Activated CD8-positive, alpha-beta T cell treated with anti-CD3 and anti-CD28 coated beads, Interleukin-2, amount 10 ng/mL, durations not matched to agents 7 days and 5 days (primary cell): ENCODE measurements around the gene SIPA1. TPM values are rescaled to one million over a fixed set of nuclear protein-coding genes. Genes with fewer than 3 reads are reported as not detected.

Source experiments
- ATAC-seq: fragments of 150-1000 bp; cut with Tn5 transposase; one replicate; pipeline ENCODE4 v1.10.0; 2021; ENCODE audit warnings: moderate library complexity
- CTCF ChIA-PET: fragments of 350-600 bp; sonication (Branson Sonifier 250); formaldehyde crosslinking; loops from one replicate; lab custom pipeline; 2021; ENCODE audit warnings: antibody characterized with exemption; lab: Charles Lee
- POLR2A ChIA-PET: fragments of 350-600 bp; sonication (Branson Sonifier 250); formaldehyde crosslinking; loops from one replicate; lab custom pipeline; 2021; ENCODE audit warnings: antibody characterized with exemption; lab: Charles Lee
- DNase-seq: peaks from one replicate; pipeline ENCODE4 v3.0.0-alpha.2; 2020
- H3K27ac Mint-ChIP-seq: one replicate; pipeline ENCODE4 v1.8.0; 2021; ENCODE audit warnings: mild to moderate bottlenecking, mixed read lengths
- H3K27me3 Mint-ChIP-seq: one replicate; pipeline ENCODE4 v1.8.0; 2021; ENCODE audit warnings: low read depth, mixed read lengths
- H3K36me3 Mint-ChIP-seq: one replicate; pipeline ENCODE4 v1.8.0; 2021; ENCODE audit warnings: low read depth, mixed read lengths
- H3K4me1 Mint-ChIP-seq: one replicate; pipeline ENCODE4 v1.8.0; 2021; ENCODE audit warnings: low read depth, mixed read lengths
- H3K4me3 Mint-ChIP-seq: one replicate; pipeline ENCODE4 v1.8.0; 2021; ENCODE audit warnings: mild to moderate bottlenecking, mixed read lengths
- H3K9me3 Mint-ChIP-seq: one replicate; pipeline ENCODE4 v1.8.0; 2022; ENCODE audit warnings: mixed read lengths; ENCODE audit not compliant: insufficient read depth
- total RNA-seq, 2 experiments: library from RNA; stranded (reverse); gene quantifications; one replicate each; pipeline ENCODE4 v1.2.3, GENCODE V29; 2021

Gene SIPA1
- total RNA-seq, result 100 to 1,000 TPM; 245 to 274 TPM

GRCh38 chr11:65637794-65638419 lies at the start of gene SIPA1:
Gene SIPA1 (plus strand): TSS chr11:65638101. CDS start chr11:65640922, 2,821 bp downstream.
- H3K36me3 Mint-ChIP-seq, result peaks cover 66% of the 10 kb centered on the region
- H3K9me3 Mint-ChIP-seq, result no peaks in the 10 kb centered on the region

DNA sequence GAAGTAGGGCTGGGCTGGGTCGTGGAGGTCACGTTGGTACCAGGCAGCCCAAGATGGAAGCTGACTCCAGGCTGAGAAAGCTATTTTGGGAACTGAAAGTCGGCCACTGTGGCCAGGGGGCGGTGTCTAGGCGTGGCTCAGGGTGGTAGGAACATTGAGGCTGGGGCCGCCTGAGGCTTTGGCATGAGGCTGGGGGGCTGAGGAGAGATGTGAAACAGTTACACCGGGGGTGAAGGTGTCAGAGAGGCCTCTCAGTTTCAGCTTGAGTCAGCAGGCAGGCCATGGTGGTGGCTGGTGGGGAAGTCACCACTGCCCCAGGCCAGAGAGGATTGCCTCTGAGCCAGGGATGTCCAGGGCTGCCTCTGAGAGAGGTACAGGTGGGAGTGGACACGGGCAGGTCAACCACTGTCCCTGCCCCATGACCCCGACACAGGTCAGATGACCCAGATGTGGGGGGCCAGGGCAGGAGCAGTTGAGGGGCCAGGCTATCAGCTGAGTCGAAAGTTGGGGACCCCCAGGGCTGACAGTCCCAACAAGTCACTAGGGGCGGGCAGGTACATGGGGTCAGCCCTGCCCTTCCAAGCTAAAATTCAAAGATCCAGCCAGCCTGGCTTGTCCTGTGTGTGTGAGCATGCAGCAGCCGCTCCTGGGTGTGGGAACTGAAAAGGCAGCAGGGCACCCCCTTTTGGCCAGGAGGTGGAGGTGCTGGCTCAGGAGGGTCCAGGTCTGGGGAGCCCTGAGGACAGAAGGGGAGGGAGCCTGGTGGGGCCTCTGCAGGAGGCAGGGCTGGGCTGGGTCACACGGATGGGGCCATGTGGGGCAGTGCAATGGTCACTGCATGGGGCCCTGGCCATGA lies 49.5 kb upstream of the SIPA1 start:
- peak overlapping the region; percentile 94 for H3K27ac Mint-ChIP-seq
- H3K27me3 Mint-ChIP-seq, result no peaks in the 10 kb centered on the region
- peak overlapping the region; percentile 55 for H3K4me3 Mint-ChIP-seq

More at GRCh38 chr11:65637794-65638419, at the start of gene SIPA1:
- POLR2A ChIA-PET, result interaction anchor here (0.6 to 3.5 kb wide), 14 partner anchors 12 to 220 kb away, joined by 3 to 50 read pairs (median 6); partner anchors contain the start of genes CFL1, KAT5, MAP3K11 and PCNX3
- peak within 1 kb of the TSS; percentile 98 for H3K4me3 Mint-ChIP-seq
- peaks cover 67% of the 10 kb centered on the region for H3K4me1 Mint-ChIP-seq
- no peaks in the 10 kb centered on the region for H3K27me3 Mint-ChIP-seq
- DNase-seq (peak; percentile 72), ATAC-seq (peak; percentile 55)
- H3K27ac Mint-ChIP-seq, result peak within 1 kb of the TSS; percentile 98
- CTCF ChIA-PET, result interaction anchor here (0.9 to 3.3 kb wide), 13 partner anchors 12 to 246 kb away, joined by 3 to 25 read pairs (median 5); partner anchors contain the start of genes FAM89B, MAP3K11 and PCNX3

GRCh38 chr11:65589444-65590239 lies 48.3 kb upstream of the SIPA1 start:
- DNase-seq (peak; percentile 56), ATAC-seq (peak; percentile 26)
- ChIA-PET POLR2A (interaction anchor here (0.5 to 1.5 kb wide), 5 partner anchors 17 to 36 kb away, joined by 3 to 6 read pairs (median 3); partner anchors contain the start of genes FAM89B, MAP3K11 and PCNX3), CTCF (interaction anchor here (0.6 to 12.3 kb wide), 11 partner anchors 8 to 228 kb away, joined by 3 to 172 read pairs (median 4); partner anchors contain the start of genes EHBP1L1, FAM89B and ZNRD2)
- Mint-ChIP-seq H3K4me3 (no peak overlapping the region), H3K27me3 (no peaks in the 10 kb centered on the region), H3K27ac (peak overlapping the region; percentile 94), H3K9me3 (no peaks in the 10 kb centered on the region), H3K36me3 (peaks cover 39% of the 10 kb centered on the region), H3K4me1 (peaks cover 42% of the 10 kb centered on the region)

More for the DNA sequence above, 49.5 kb upstream of the SIPA1 start:
- peak; percentile 86 for DNase-seq
- H3K9me3 Mint-ChIP-seq, result no peaks in the 10 kb centered on the region
- peak; percentile 89 for ATAC-seq
- ChIA-PET CTCF (interaction anchor here (0.6 to 12.3 kb wide), 33 partner anchors 9 to 244 kb away, joined by 3 to 172 read pairs (median 4); partner anchors contain the start of genes EHBP1L1, FAM89B, MAP3K11 and PCNX3), POLR2A (interaction anchor here (0.6 to 1.7 kb wide), 12 partner anchors 12 to 164 kb away, joined by 3 to 8 read pairs (median 4); partner anchors contain the start of genes EHBP1L1, FAM89B, MALAT1 and RELA)
- peaks cover 43% of the 10 kb centered on the region for H3K36me3 Mint-ChIP-seq
- H3K4me1 Mint-ChIP-seq, result peaks cover 48% of the 10 kb centered on the region

DNA sequence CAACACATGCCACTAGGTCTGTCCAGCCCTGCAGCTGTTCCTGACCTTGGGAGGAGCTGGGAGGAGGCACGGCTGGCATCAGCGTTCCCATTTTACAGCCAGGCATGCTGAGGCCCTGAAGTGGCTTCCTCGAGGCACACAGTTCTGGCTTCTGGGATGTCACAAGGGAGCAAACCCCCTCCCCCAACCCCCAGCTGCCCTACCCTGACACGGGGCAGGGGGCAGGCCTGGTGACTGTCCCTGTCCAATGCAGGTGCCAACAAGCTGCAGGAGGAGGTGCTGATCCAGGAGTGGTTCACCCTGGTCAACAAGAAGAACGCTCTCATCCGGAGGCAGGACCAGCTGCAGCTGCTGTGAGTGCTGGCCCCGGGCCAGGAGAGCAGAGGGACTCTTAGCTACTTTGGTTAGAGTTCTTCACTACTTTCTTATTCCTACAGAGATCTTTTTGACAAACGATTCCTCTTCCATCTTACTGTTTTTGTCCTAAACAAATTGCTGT lies 47.6 kb upstream of the SIPA1 start:
- no peak for DNase-seq
- no peaks in the 10 kb centered on the region for H3K27me3 Mint-ChIP-seq
- H3K9me3 Mint-ChIP-seq, result no peaks in the 10 kb centered on the region
- CTCF ChIA-PET, result interaction anchor here (0.6 to 12.3 kb wide), 9 partner anchors 9 to 227 kb away, joined by 3 to 172 read pairs (median 5); partner anchors contain the start of genes EHBP1L1, FAM89B and ZNRD2
- no peak for ATAC-seq
- peaks cover 47% of the 10 kb centered on the region for H3K4me1 Mint-ChIP-seq
- peaks cover 39% of the 10 kb centered on the region for H3K36me3 Mint-ChIP-seq
- H3K27ac Mint-ChIP-seq, result peak overlapping the region; percentile 39
- H3K4me3 Mint-ChIP-seq, result no peak overlapping the region
- POLR2A ChIA-PET, result interaction anchor here (0.6 to 1.5 kb wide), 3 partner anchors 18 to 24 kb away, joined by 3 to 6 read pairs (median 3); partner anchors contain the start of genes FAM89B, MAP3K11 and PCNX3

DNA sequence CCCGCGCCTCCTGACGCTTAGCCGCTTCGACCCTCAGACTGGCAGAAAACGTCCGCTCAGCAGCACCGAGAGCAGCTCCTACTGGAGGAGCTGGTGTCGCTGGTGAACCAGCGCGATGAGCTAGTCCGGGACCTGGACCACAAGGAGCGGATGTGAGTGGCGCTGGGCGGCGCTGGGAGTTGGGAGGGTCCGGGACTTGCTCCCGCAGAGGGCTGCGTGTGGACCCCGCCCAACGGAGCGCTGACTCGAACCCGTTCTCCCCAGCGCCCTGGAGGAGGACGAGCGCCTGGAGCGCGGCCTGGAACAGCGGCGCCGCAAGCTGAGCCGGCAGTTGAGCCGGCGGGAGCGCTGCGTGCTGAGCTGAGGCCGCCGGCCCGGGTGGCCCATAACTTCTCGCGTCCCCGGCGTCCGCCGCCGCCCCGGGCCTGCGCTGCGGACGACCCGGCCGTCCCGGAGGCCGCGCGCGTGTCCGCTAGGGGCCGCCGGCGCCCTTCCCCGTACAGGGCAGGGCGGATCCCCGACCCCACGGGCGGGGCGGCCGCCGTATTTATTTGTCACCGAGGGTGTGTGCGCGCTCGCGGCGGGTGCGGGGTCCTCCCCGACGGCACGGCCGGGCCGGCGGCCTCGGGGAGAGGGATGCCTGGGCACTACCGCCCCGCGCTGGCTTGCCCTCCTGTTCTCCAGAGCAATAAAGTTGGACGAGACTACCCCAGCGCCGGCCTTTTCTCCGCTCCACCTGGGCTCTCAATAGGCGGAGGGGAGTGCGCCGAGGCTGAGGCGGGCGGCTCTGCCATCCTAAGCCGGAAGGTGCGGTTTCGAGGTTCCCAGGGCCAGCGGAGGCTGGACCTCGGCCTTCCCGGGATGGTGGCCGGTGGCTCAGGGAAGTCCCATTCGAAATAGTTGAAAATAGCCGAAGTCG lies 45.7 kb upstream of the SIPA1 start:
- Mint-ChIP-seq H3K36me3 (peaks cover 25% of the 10 kb centered on the region), H3K4me3 (no peak overlapping the region), H3K27ac (no peak overlapping the region), H3K9me3 (no peaks in the 10 kb centered on the region), H3K4me1 (peaks cover 34% of the 10 kb centered on the region), H3K27me3 (no peaks in the 10 kb centered on the region)
- DNase-seq (no peak), ATAC-seq (no peak)
- ChIA-PET POLR2A (interaction anchor here (1.2 kb wide), 1 partner anchor 17 kb away, joined by 3 read pairs; the partner anchor contains the start of gene EHBP1L1), CTCF (interaction anchor here (0.8 to 12.3 kb wide), 9 partner anchors 10 to 630 kb away, joined by 3 to 172 read pairs (median 12); partner anchors contain the start of genes EHBP1L1, PCNX3 and ZNRD2)

- CTCF ChIA-PET, result interaction anchor here (0.8 to 12.3 kb wide), 17 partner anchors 11 to 631 kb away, joined by 3 to 172 read pairs (median 9); partner anchors contain the start of genes EHBP1L1, FAM89B, PCNX3 and SCYL1
- Mint-ChIP-seq H3K9me3 (no peaks in the 10 kb centered on the region), H3K27ac (no peak overlapping the region), H3K4me3 (no peak overlapping the region), H3K4me1 (peaks cover 26% of the 10 kb centered on the region), H3K27me3 (no peaks in the 10 kb centered on the region), H3K36me3 (peaks cover 21% of the 10 kb centered on the region)
- ATAC-seq (no peak), DNase-seq (no peak)
- POLR2A ChIA-PET, result interaction anchor here (1.3 to 1.5 kb wide), 2 partner anchors 10 to 11 kb away, joined by 3 to 4 read pairs; no protein-coding TSS in a partner anchor
Observed at GRCh38 chr11:65592858-65593517, 44.9 kb upstream of the SIPA1 start.

DNA sequence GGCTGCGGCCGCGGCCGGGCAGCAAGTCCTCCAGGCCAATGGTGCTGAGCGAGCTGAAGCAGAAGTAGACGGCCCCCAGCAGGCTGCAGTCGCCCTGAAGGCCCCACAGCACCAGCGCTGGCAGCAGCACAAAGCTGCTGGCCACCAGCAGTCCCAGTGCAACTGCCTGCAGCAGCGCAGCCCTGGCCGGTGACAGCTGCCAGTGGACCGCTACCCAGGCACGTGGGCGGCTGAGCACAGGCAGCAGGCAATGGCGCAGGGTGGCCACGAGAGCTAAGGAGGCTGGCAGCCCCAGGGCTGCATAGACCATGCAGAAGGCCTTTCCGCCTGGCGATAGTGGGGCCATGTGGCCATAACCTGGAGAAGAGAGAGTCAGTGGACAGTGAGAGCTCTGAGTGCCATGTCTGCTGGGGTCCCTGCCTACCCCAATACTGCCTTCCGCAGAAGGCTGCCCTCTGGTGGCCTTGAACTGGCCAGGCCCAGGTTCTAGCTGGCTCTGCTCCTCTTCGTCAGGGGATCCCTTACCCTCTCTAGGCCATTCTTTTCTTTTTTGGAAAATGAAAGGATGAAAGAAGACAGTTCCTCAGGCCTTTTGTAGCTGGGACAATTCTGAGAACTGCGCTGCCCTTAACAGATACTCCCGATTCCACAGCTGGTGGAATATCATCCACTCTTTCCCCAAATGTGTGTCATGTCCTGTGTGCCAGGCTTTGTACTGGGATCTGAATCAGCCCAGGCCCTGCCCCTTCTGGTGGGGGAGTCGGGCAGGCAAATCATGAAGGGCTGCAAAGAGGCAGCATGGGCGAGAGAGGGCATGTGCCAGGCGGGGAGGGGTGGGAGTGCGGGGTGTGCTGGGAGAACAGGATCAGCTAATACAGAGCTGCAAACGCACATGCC lies 44.1 kb upstream of the SIPA1 start:
- Mint-ChIP-seq H3K4me1 (peaks cover 18% of the 10 kb centered on the region), H3K9me3 (no peaks in the 10 kb centered on the region), H3K4me3 (no peak overlapping the region), H3K27ac (peak overlapping the region; percentile 63), H3K27me3 (no peaks in the 10 kb centered on the region), H3K36me3 (peaks cover 16% of the 10 kb centered on the region)
- POLR2A ChIA-PET, result interaction anchor here (1.1 to 1.5 kb wide), 4 partner anchors 9 to 21 kb away, joined by 3 to 4 read pairs (median 3); partner anchors contain the start of gene EHBP1L1
- CTCF ChIA-PET, result interaction anchor here (0.7 to 12.3 kb wide), 22 partner anchors 10 to 429 kb away, joined by 3 to 172 read pairs (median 7); partner anchors contain the start of genes EHBP1L1, FAM89B, PCNX3 and SCYL1
- ATAC-seq (peak; percentile 73), DNase-seq (peak; percentile 64)

GRCh38 chr11:65595131-65595530 lies 42.8 kb upstream of the SIPA1 start:
- ATAC-seq, result no peak
- peaks cover 12% of the 10 kb centered on the region for H3K4me1 Mint-ChIP-seq
- CTCF ChIA-PET, result interaction anchor here (1.3 to 12.3 kb wide), 9 partner anchors 9 to 52 kb away, joined by 3 to 172 read pairs (median 16); partner anchors contain the start of genes EHBP1L1 and PCNX3

More at GRCh38 chr11:65595131-65595530, 42.8 kb upstream of the SIPA1 start:
- POLR2A ChIA-PET, result interaction anchor here (0.6 to 0.8 kb wide), 2 partner anchors 20 to 25 kb away, joined by 3 read pairs; partner anchors contain the start of gene PCNX3
- no peak for DNase-seq
- no peaks in the 10 kb centered on the region for H3K9me3 Mint-ChIP-seq
- H3K4me3 Mint-ChIP-seq, result no peak overlapping the region
- H3K27me3 Mint-ChIP-seq, result no peaks in the 10 kb centered on the region
- H3K27ac Mint-ChIP-seq, result peak overlapping the region; percentile 53
- peaks cover 18% of the 10 kb centered on the region for H3K36me3 Mint-ChIP-seq
